HepG2 (cell line): ENCODE data around the gene SLC16A3. TPM values are rescaled to one million over a fixed set of nuclear protein-coding genes. Genes with fewer than 3 reads are reported as not detected.

Experiments
- ATM ChIP-seq: fragments of 450-650 bp; IDR thresholded peaks from 2 replicates; pipeline ENCODE4 v1.7.1; 2017; ENCODE audit warnings: mild to moderate bottlenecking, borderline replicate concordance
- BHLHE40 ChIP-seq: IDR thresholded peaks from 2 replicates; pipeline ENCODE4 v1.6.1; 2011; ENCODE audit warnings: low read length, improper control_type of control experiment
- CHCHD3 ChIP-seq: sonication (generic); formaldehyde crosslinking; IDR thresholded peaks from 2 replicates; pipeline ENCODE4 v1.8.0; 2022; ENCODE audit warnings: mild to moderate bottlenecking, missing genetic modification reagents, moderate library complexity
- CTCF ChIP-seq: sonication (generic); formaldehyde crosslinking; IDR thresholded peaks from 2 replicates; pipeline ENCODE4 v1.5.0; 2020; ENCODE audit warnings: mild to moderate bottlenecking, missing genetic modification reagents, moderate library complexity
- FOXA1 ChIP-seq, 2 experiments: fragments of 450-650 bp in 1 of 2; sonication (generic) in 1 of 2; formaldehyde crosslinking in 1 of 2; IDR thresholded peaks; 2 replicates each; pipeline versions ENCODE4 v1.4.0 to v1.6.1; 2016 to 2020; ENCODE audit warnings: missing genetic modification reagents in 1 of 2
- FOXK1 ChIP-seq: sonication (generic); formaldehyde crosslinking; IDR thresholded peaks from 2 replicates; pipeline ENCODE4 v1.4.0; 2020; ENCODE audit warnings: low read depth, missing genetic modification reagents, borderline replicate concordance
- GZF1 ChIP-seq: sonication (generic); formaldehyde crosslinking; IDR thresholded peaks from 2 replicates; pipeline ENCODE4 v1.5.1; 2020; ENCODE audit warnings: mild to moderate bottlenecking, missing genetic modification reagents
- HIVEP1 ChIP-seq: sonication (generic); formaldehyde crosslinking; IDR thresholded peaks from 2 replicates; pipeline ENCODE4 v1.4.0; 2020; ENCODE audit warnings: mild to moderate bottlenecking, missing genetic modification reagents
- HNRNPUL1 ChIP-seq: fragments of 200-400 bp; formaldehyde crosslinking; IDR thresholded peaks from 2 replicates; pipeline ENCODE4 v1.6.1; 2017; ENCODE audit warnings: low read depth, mild to moderate bottlenecking, low read length, moderate library complexity
- HOXD1 ChIP-seq: sonication (generic); formaldehyde crosslinking; IDR thresholded peaks from 2 replicates; pipeline ENCODE4 v1.5.0; 2020; ENCODE audit warnings: missing genetic modification reagents
- IKZF5 ChIP-seq: IDR thresholded peaks from 2 replicates; pipeline ENCODE4 v1.6.1; 2018; ENCODE audit warnings: missing genetic modification reagents, mild to moderate bottlenecking, missing compliant biosample characterization
- JUND ChIP-seq: sonication (generic); formaldehyde crosslinking; IDR thresholded peaks from 2 replicates; pipeline ENCODE4 v1.8.0; 2022; ENCODE audit warnings: mild to moderate bottlenecking, missing genetic modification reagents
- MIXL1 ChIP-seq: IDR thresholded peaks from 2 replicates; pipeline ENCODE4 v1.6.1; 2016
- NCOA2 ChIP-seq: sonication (generic); formaldehyde crosslinking; IDR thresholded peaks from 2 replicates; pipeline ENCODE4 v1.8.0; 2022; ENCODE audit warnings: inconsistent platforms
- NKX3-1 ChIP-seq: sonication (generic); formaldehyde crosslinking; IDR thresholded peaks from 2 replicates; pipeline ENCODE4 v1.5.0; 2020; ENCODE audit warnings: missing genetic modification reagents
- PHF20 ChIP-seq: sonication (generic); formaldehyde crosslinking; IDR thresholded peaks from 2 replicates; pipeline ENCODE4 v1.5.0; 2020; ENCODE audit warnings: mild to moderate bottlenecking, missing genetic modification reagents
- SAFB2 ChIP-seq: sonication (generic); formaldehyde crosslinking; IDR thresholded peaks from 2 replicates; pipeline ENCODE4 v1.5.1; 2020; ENCODE audit warnings: missing genetic modification reagents, low read depth, mild to moderate bottlenecking, borderline replicate concordance
- THYN1 ChIP-seq: sonication (generic); formaldehyde crosslinking; IDR thresholded peaks from 2 replicates; pipeline ENCODE4 v1.8.1; 2023; ENCODE audit warnings: low read depth, mild to moderate bottlenecking, moderate library complexity, missing genetic modification reagents, borderline replicate concordance
- ZIK1 ChIP-seq: sonication (generic); formaldehyde crosslinking; IDR thresholded peaks from 2 replicates; pipeline ENCODE4 v1.5.0; 2020; ENCODE audit warnings: mild to moderate bottlenecking, low read depth, missing genetic modification reagents, borderline replicate concordance
- ZNF17 ChIP-seq: sonication (generic); formaldehyde crosslinking; IDR thresholded peaks from 2 replicates; pipeline ENCODE4 v1.5.0; 2020; ENCODE audit warnings: mild to moderate bottlenecking, missing genetic modification reagents
- ZNF431 ChIP-seq: sonication (generic); formaldehyde crosslinking; IDR thresholded peaks from 2 replicates; pipeline ENCODE4 v1.9.0; 2022; ENCODE audit warnings: missing genetic modification reagents, low read depth, mild to moderate bottlenecking, borderline replicate concordance
- ZNF563 ChIP-seq: sonication (generic); formaldehyde crosslinking; IDR thresholded peaks from 2 replicates; pipeline ENCODE4 v1.8.0; 2022; ENCODE audit warnings: mild to moderate bottlenecking, moderate library complexity, missing genetic modification reagents
- ZNF569 ChIP-seq: sonication (generic); formaldehyde crosslinking; IDR thresholded peaks from 2 replicates; pipeline ENCODE4 v1.5.0; 2020; ENCODE audit warnings: mild to moderate bottlenecking, missing genetic modification reagents, moderate library complexity, borderline replicate concordance
- ZNF678 ChIP-seq: sonication (generic); formaldehyde crosslinking; IDR thresholded peaks from 2 replicates; pipeline ENCODE4 v1.4.0; 2020; ENCODE audit warnings: mild to moderate bottlenecking, missing genetic modification reagents
- ZNF761 ChIP-seq: sonication (generic); formaldehyde crosslinking; conservative IDR thresholded peaks from 2 replicates; pipeline ENCODE4 v1.4.0; 2020; ENCODE audit warnings: mild to moderate bottlenecking, missing genetic modification reagents
- ZNF777 ChIP-seq: sonication (generic); formaldehyde crosslinking; IDR thresholded peaks from 2 replicates; pipeline ENCODE4 v1.4.0; 2020; ENCODE audit warnings: missing genetic modification reagents
- polyA plus RNA-seq, 8 experiments: library from polyadenylated mRNA; depleted of rRNA in 3 of 8; stranded (reverse) in 7 of 8; unstranded in 1 of 8; fragments of >200 nt; fragmentation: Illumina TruSeq in 4 of 8; extraction: Trizol in 4 of 8; gene quantifications; 2 replicates each; pipeline versions ENCODE4 v1.2.1 to v1.2.3, GENCODE V29; 2011 to 2016; ENCODE audit warnings: low read depth in 4 of 8, missing spikeins in 1 of 8, mixed read lengths in 1 of 8; ENCODE audit not compliant: insufficient read depth in 1 of 8
- total RNA-seq, 5 experiments: library from RNA; depleted of rRNA; stranded (reverse); fragments of >200 nt; fragmentation: Illumina TruSeq; extraction: Trizol; gene quantifications; 2 replicates each; pipeline ENCODE4 v1.2.3, GENCODE V29; 2016; ENCODE audit warnings: low read depth in 1 of 5
- TF ChIP-seq, protein P1 (sequence below): IDR thresholded peaks from 2 replicates; pipeline ENCODE4 v1.6.1; 2012; ENCODE audit warnings: inconsistent platforms
- TF ChIP-seq, protein P2 (sequence below): sonication (generic); formaldehyde crosslinking; IDR thresholded peaks from 2 replicates; pipeline ENCODE4 v1.4.0; 2020; ENCODE audit warnings: missing genetic modification reagents

The SLC16A3 gene
- total and polyA plus RNA-seq, 2 of the 13 experiments (the other 11 are each of a cell fraction or from before 2014, with no cell fraction given) = 242 to 349 TPM

DNA sequence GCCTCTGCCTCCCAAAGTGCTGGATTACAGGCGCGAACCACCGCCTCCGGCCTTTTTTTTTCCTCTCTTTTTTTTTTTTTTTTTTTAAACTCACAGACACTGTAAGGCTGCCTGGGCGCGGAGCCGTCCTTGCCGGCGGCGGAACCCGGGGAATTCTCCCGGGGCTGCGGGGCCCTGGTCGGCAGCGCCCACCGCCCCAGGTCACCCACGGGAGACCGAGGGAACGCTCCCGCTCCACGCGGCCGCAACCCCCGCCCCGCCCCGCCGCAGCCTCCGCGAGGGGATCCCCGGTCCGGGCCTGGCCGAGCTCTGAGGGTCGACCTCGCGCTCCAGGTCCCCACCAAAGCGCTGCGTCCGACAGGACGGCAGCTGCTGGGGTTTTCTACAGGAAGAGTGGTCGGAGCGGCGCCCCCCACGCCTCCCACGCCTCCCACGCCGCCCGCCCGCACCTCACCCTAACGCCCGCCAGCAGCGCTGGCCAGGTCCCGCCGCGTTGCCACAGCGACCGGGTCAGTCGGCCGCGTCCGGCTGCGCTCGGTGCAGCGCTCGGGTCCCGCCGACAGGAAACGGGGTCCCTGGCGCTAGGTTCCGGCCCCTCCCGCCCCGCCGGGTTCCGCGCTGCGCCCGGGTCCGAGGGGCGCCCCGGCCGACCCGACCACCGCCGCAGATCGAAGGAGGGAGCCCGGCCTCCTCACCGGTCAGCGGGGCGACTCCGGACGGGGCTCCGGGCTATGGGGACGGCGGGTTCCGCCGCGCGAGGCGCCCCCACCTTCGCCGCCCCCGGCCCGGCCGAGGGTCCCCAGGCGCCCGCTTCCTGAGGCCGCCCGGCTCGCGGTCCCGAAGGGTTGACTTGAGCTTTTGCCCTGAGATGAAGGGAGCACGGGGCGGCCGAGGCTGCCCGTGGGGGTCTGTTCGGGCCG lies 16.3 kb upstream of the SLC16A3 start, which contains the start of gene CCDC57 (continued):
- TF ChIP-seq IKZF5 (CRISPR knock-in tag) (peak; percentile 71; the same call in 1 of the 2 replicates), THYN1 (CRISPR knock-in tag) (no peak), ATM (no peak), PHF20 (CRISPR knock-in tag) (peak; percentile 86), GZF1 (CRISPR knock-in tag) (peak; percentile 81), NCOA2 (peak; percentile 42; the same call in 1 of the 2 replicates), JUND (CRISPR knock-in tag) (peak; percentile 58; the same call in 1 of the 2 replicates), ZIK1 (peak; percentile 91), ZNF678 (CRISPR knock-in tag) (peak; percentile 86; the same call in 1 of the 2 replicates), BHLHE40 (peak; percentile 45; the same call in 1 of the 2 replicates), MIXL1 (CRISPR knock-in tag) (peak; percentile 75), CHCHD3 (CRISPR knock-in tag) (no peak), ZNF17 (CRISPR knock-in tag) (no peak), SAFB2 (CRISPR knock-in tag) (peak; percentile 79), NKX3-1 (CRISPR knock-in tag) (no peak), FOXA1 (IDR thresholded peaks at IDR 0.05) (no peak), FOXA1 (CRISPR knock-in tag; IDR thresholded peaks at IDR 0.05) (peak; percentile 24; the same call in 1 of the 2 replicates), HNRNPUL1 (no peak; the same call in 1 of the 2 replicates), ZNF569 (no peak), CTCF (CRISPR knock-in tag) (no peak), ZNF761 (CRISPR knock-in tag) (peak; percentile 3; the same call in 1 of the 2 replicates), FOXK1 (CRISPR knock-in tag) (peak; percentile 69; the same call in 1 of the 2 replicates), ZNF563 (CRISPR knock-in tag) (peak; percentile 90), ZNF431 (CRISPR knock-in tag) (peak; percentile 76; the same call in 1 of the 2 replicates), HIVEP1 (CRISPR knock-in tag) (no peak), ZNF777 (CRISPR knock-in tag) (peak; percentile 93), HOXD1 (peak; percentile 70; the same call in 1 of the 2 replicates)
- TF ChIP-seq, protein P1, sequence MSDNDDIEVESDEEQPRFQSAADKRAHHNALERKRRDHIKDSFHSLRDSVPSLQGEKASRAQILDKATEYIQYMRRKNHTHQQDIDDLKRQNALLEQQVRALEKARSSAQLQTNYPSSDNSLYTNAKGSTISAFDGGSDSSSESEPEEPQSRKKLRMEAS = peak; percentile 85
- TF ChIP-seq, protein P2, sequence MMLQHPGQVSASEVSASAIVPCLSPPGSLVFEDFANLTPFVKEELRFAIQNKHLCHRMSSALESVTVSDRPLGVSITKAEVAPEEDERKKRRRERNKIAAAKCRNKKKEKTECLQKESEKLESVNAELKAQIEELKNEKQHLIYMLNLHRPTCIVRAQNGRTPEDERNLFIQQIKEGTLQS (CRISPR knock-in tag) = peak; percentile 50; the same call in 1 of the 2 replicates
